HepG2 (cell line): Measurements from ENCODE around the gene CFAP61. TPM values are rescaled to one million over a fixed set of nuclear protein-coding genes. Genes with fewer than 3 reads are reported as not detected.

Source experiments
- CBX2 ChIP-seq, 2 experiments: fragments of 200-600 bp in 1 of 2; sonication (generic); formaldehyde crosslinking in 1 of 2; IDR thresholded peaks; 2 replicates each; pipeline versions ENCODE4 v1.7.0 to v1.8.1; 2018 to 2022; ENCODE audit warnings: low read depth in 2 of 2, low read length in 1 of 2, mild to moderate bottlenecking in 1 of 2, missing genetic modification reagents in 1 of 2
- CCDC6 ChIP-seq: sonication (generic); formaldehyde crosslinking; IDR thresholded peaks from 2 replicates; pipeline ENCODE4 v1.8.1; 2022; ENCODE audit warnings: mild to moderate bottlenecking, missing genetic modification reagents, moderate library complexity
- CSRNP2 ChIP-seq: sonication (generic); formaldehyde crosslinking; conservative IDR thresholded peaks from 2 replicates; pipeline ENCODE4 v1.8.0; 2022; ENCODE audit warnings: low read depth, missing genetic modification reagents
- GFI1 ChIP-seq: sonication (generic); formaldehyde crosslinking; IDR thresholded peaks from 2 replicates; pipeline ENCODE4 v1.5.0; 2020; ENCODE audit warnings: missing genetic modification reagents, mild to moderate bottlenecking, borderline replicate concordance
- MTERF4 ChIP-seq: sonication (generic); formaldehyde crosslinking; IDR thresholded peaks from 2 replicates; pipeline ENCODE4 v1.8.0; 2023; ENCODE audit warnings: mild to moderate bottlenecking, missing genetic modification reagents
- NAIF1 ChIP-seq: sonication (generic); formaldehyde crosslinking; IDR thresholded peaks from 2 replicates; pipeline ENCODE4 v1.5.0; 2020; ENCODE audit warnings: mild to moderate bottlenecking, missing genetic modification reagents, borderline replicate concordance
- NKX3-1 ChIP-seq: sonication (generic); formaldehyde crosslinking; IDR thresholded peaks from 2 replicates; pipeline ENCODE4 v1.5.0; 2020; ENCODE audit warnings: missing genetic modification reagents
- RARA ChIP-seq: IDR thresholded peaks from 2 replicates; pipeline ENCODE4 v1.6.1; 2016; ENCODE audit warnings: missing genetic modification reagents, missing compliant biosample characterization
- SKI ChIP-seq: fragments of 450-650 bp; IDR thresholded peaks from one replicate; pipeline ENCODE4 v1.6.1; 2018; ENCODE audit warnings: mild to moderate bottlenecking; ENCODE audit not compliant: partially characterized antibody
- SNAPC5 ChIP-seq: sonication (generic); formaldehyde crosslinking; IDR thresholded peaks from 2 replicates; pipeline ENCODE4 v1.8.1; 2023; ENCODE audit warnings: mild to moderate bottlenecking, missing genetic modification reagents, borderline replicate concordance
- TBX3 ChIP-seq: fragments of 450-650 bp; IDR thresholded peaks from 2 replicates; pipeline ENCODE4 v1.6.1; 2017; ENCODE audit warnings: antibody characterized with exemption, mild to moderate bottlenecking, inconsistent platforms, borderline replicate concordance
- WIZ ChIP-seq: sonication (generic); formaldehyde crosslinking; IDR thresholded peaks from 2 replicates; pipeline ENCODE4 v1.5.1; 2020; ENCODE audit warnings: mild to moderate bottlenecking, missing genetic modification reagents
- ZBTB26 ChIP-seq: IDR thresholded peaks from 2 replicates; pipeline ENCODE4 v1.6.1; 2016; ENCODE audit warnings: missing compliant biosample characterization, missing genetic modification reagents, borderline replicate concordance
- ZNF280B ChIP-seq: sonication (generic); formaldehyde crosslinking; IDR thresholded peaks from 2 replicates; pipeline ENCODE4 v1.5.0; 2020; ENCODE audit warnings: missing genetic modification reagents, mild to moderate bottlenecking, borderline replicate concordance
- ZNF354B ChIP-seq: sonication (generic); formaldehyde crosslinking; IDR thresholded peaks from 2 replicates; pipeline ENCODE4 v1.8.0; 2022; ENCODE audit warnings: mild to moderate bottlenecking, missing genetic modification reagents
- ZNF572 ChIP-seq: sonication (generic); formaldehyde crosslinking; IDR thresholded peaks from 2 replicates; pipeline ENCODE4 v1.5.1; 2020; ENCODE audit warnings: mild to moderate bottlenecking, missing genetic modification reagents
- ZNF691 ChIP-seq: sonication (generic); formaldehyde crosslinking; IDR thresholded peaks from 2 replicates; pipeline ENCODE4 v1.4.0; 2020; ENCODE audit warnings: missing genetic modification reagents, low read depth, mild to moderate bottlenecking, borderline replicate concordance
- ZNF784 ChIP-seq: sonication (generic); formaldehyde crosslinking; IDR thresholded peaks from 2 replicates; pipeline ENCODE4 v1.5.1; 2020; ENCODE audit warnings: missing genetic modification reagents, mild to moderate bottlenecking, borderline replicate concordance
- ZNF83 ChIP-seq: sonication (generic); formaldehyde crosslinking; IDR thresholded peaks from 2 replicates; pipeline ENCODE4 v1.4.0; 2020; ENCODE audit warnings: missing genetic modification reagents, mild to moderate bottlenecking, borderline replicate concordance
- polyA plus RNA-seq, 8 experiments: library from polyadenylated mRNA; depleted of rRNA in 3 of 8; stranded (reverse) in 7 of 8; unstranded in 1 of 8; fragments of >200 nt; fragmentation: Illumina TruSeq in 4 of 8; extraction: Trizol in 4 of 8; gene quantifications; 2 replicates each; pipeline versions ENCODE4 v1.2.1 to v1.2.3, GENCODE V29; 2011 to 2016; ENCODE audit warnings: low read depth in 4 of 8, missing spikeins in 1 of 8, mixed read lengths in 1 of 8; ENCODE audit not compliant: insufficient read depth in 1 of 8
- total RNA-seq, 5 experiments: library from RNA; depleted of rRNA; stranded (reverse); fragments of >200 nt; fragmentation: Illumina TruSeq; extraction: Trizol; gene quantifications; 2 replicates each; pipeline ENCODE4 v1.2.3, GENCODE V29; 2016; ENCODE audit warnings: low read depth in 1 of 5

Gene CFAP61
- total and polyA plus RNA-seq, 2 of the 13 experiments (the other 11 are each of a cell fraction or from before 2014, with no cell fraction given) = 0.27 TPM; not detected in 1

- TF ChIP-seq TBX3 = peak; percentile 52; the same call in 1 of the 2 replicates
- TF ChIP-seq WIZ (CRISPR knock-in tag) = peak; percentile 92
- no peak for TF ChIP-seq CBX2 (IDR thresholded peaks at IDR 0.05; ENCODE audit: low read depth, low read length)
- TF ChIP-seq CBX2 (CRISPR knock-in tag; IDR thresholded peaks at IDR 0.05; ENCODE audit: low read depth) = peak; percentile 86; the same call in 1 of the 2 replicates
- peak; percentile 86; the same call in 1 of the 2 replicates for TF ChIP-seq NAIF1 (CRISPR knock-in tag)
- TF ChIP-seq ZBTB26 (CRISPR knock-in tag) = peak; percentile 72
- TF ChIP-seq MTERF4 (CRISPR knock-in tag) = peak; percentile 97
- TF ChIP-seq RARA (CRISPR knock-in tag) = peak; percentile 64
- peak; percentile 98; the same call in 1 of the 2 replicates for TF ChIP-seq ZNF280B (CRISPR knock-in tag)
- TF ChIP-seq ZNF572 (CRISPR knock-in tag) = peak; percentile 90; the same call in 1 of the 2 replicates
- peak; percentile 95 for TF ChIP-seq ZNF691 (CRISPR knock-in tag)
- TF ChIP-seq CCDC6 (CRISPR knock-in tag) = peak; percentile 83; the same call in 1 of the 2 replicates
- 0 out of 2 replicates have a peak, but pooled peaks have one; percentile 23 for TF ChIP-seq GFI1 (CRISPR knock-in tag)
- peak; percentile 11; the same call in 1 of the 2 replicates for TF ChIP-seq SNAPC5 (CRISPR knock-in tag)
- no peak for TF ChIP-seq SKI
- peak; percentile 54; the same call in 1 of the 2 replicates for TF ChIP-seq ZNF354B (CRISPR knock-in tag)
- peak; percentile 92 for TF ChIP-seq ZNF784 (CRISPR knock-in tag)
- TF ChIP-seq ZNF83 = peak; percentile 88; the same call in 1 of the 2 replicates
- peak; percentile 97 for TF ChIP-seq NKX3-1 (CRISPR knock-in tag)
- no peak for TF ChIP-seq CSRNP2 (CRISPR knock-in tag)
Measured at GRCh38 chr20:20052074-20052970, at the start of gene CFAP61, which contains the start of gene CRNKL1 (continued).
